ENCODE data around the gene COL13A1. TPM values are rescaled to one million over a fixed set of nuclear protein-coding genes. Genes with fewer than 3 reads are reported as not detected.

COL13A1 gene
- total and polyA plus RNA-seq, 2 donors (not counting 1 experiment from before 2014, with no cell fraction given) = 5.7 to 7.4 TPM

GRCh38 chr10:69943292-69943820 lies 141.7 kb downstream of the COL13A1 start:
- Histone ChIP-seq H3K36me3 (ENCODE audit: control insufficient read depth, insufficient read depth, low read length) (peaks cover 4% of the 10 kb centered on the region), H3K4me1 (ENCODE audit: control insufficient read depth, extremely low read depth, insufficient read depth, low read length) (no peaks in the 10 kb centered on the region), H4K20me1 (ENCODE audit: control insufficient read depth, extremely low read depth, insufficient read depth, low read length) (no peaks in the 10 kb centered on the region), H3K4me3 (replicated peaks in 1 of 4; ENCODE audit: control extremely low read depth in 1 of 4, insufficient read depth in 1 of 4, low read depth in 3 of 4, low read length in 4 of 4) (no peak overlapping the region), H3K4me2 (ENCODE audit: extremely low read depth, insufficient read depth, low read length) (no peak overlapping the region), H3K27ac (ENCODE audit: insufficient read depth, low read length) (no peak overlapping the region), H3K79me2 (ENCODE audit: control insufficient read depth, insufficient read depth, low read length) (no peaks in the 10 kb centered on the region), H3K9ac (ENCODE audit: insufficient read depth, low read length) (no peak overlapping the region), H3K27me3 (ENCODE audit: control insufficient read depth, insufficient read depth, low read length) (no peaks in the 10 kb centered on the region), H2AFZ (ENCODE audit: low read length) (no peak overlapping the region), H3K9me3 (ENCODE audit: control insufficient read depth, insufficient read depth, low read depth, low read length) (no peaks in the 10 kb centered on the region)
- no peak for DNase-seq (ENCODE audit: low read depth in 2 of 2)
- TF ChIP-seq EZH2 (IDR thresholded peaks at IDR 0.05; ENCODE audit: low read length, missing control alignments) = no peak
- TF ChIP-seq CTCF (conservative IDR thresholded peaks at IDR 0.05 in 1 of 2, IDR thresholded peaks at IDR 0.05 in 1 of 2; ENCODE audit: low read depth in 1 of 2, low read length in 2 of 2) = no peak

GRCh38 chr10:69944761-69945160 lies 143.1 kb downstream of the COL13A1 start:
- H2AFZ ChIP-seq (ENCODE audit: low read length) = no peak overlapping the region
- no peak overlapping the region for H3K27ac ChIP-seq (ENCODE audit: insufficient read depth, low read length)
- no peaks in the 10 kb centered on the region for H3K4me1 ChIP-seq (ENCODE audit: control insufficient read depth, extremely low read depth, insufficient read depth, low read length)
- no peak overlapping the region for H3K4me3 ChIP-seq (replicated peaks in 1 of 4; ENCODE audit: control extremely low read depth in 1 of 4, insufficient read depth in 1 of 4, low read depth in 3 of 4, low read length in 4 of 4)
- no peaks in the 10 kb centered on the region for H3K9me3 ChIP-seq (ENCODE audit: control insufficient read depth, insufficient read depth, low read depth, low read length)
- H3K4me2 ChIP-seq (ENCODE audit: extremely low read depth, insufficient read depth, low read length) = no peak overlapping the region
- no peak overlapping the region for H3K9ac ChIP-seq (ENCODE audit: insufficient read depth, low read length)
- no peaks in the 10 kb centered on the region for H3K27me3 ChIP-seq (ENCODE audit: control insufficient read depth, insufficient read depth, low read length)
- H3K36me3 ChIP-seq (ENCODE audit: control insufficient read depth, insufficient read depth, low read length) = peaks cover 4% of the 10 kb centered on the region
- TF ChIP-seq EZH2 (IDR thresholded peaks at IDR 0.05; ENCODE audit: low read length, missing control alignments) = no peak
- no peak for DNase-seq (ENCODE audit: low read depth in 2 of 2)
- no peaks in the 10 kb centered on the region for H4K20me1 ChIP-seq (ENCODE audit: control insufficient read depth, extremely low read depth, insufficient read depth, low read length)
- no peaks in the 10 kb centered on the region for H3K79me2 ChIP-seq (ENCODE audit: control insufficient read depth, insufficient read depth, low read length)

GRCh38 chr10:69948261-69948660 lies 146.6 kb downstream of the COL13A1 start:
- Histone ChIP-seq H3K36me3 (ENCODE audit: control insufficient read depth, insufficient read depth, low read length) (peaks cover 4% of the 10 kb centered on the region), H3K9ac (ENCODE audit: insufficient read depth, low read length) (no peak overlapping the region), H2AFZ (ENCODE audit: low read length) (no peak overlapping the region), H3K4me2 (ENCODE audit: extremely low read depth, insufficient read depth, low read length) (no peak overlapping the region), H3K27me3 (ENCODE audit: control insufficient read depth, insufficient read depth, low read length) (no peaks in the 10 kb centered on the region), H3K27ac (ENCODE audit: insufficient read depth, low read length) (no peak overlapping the region), H3K4me1 (ENCODE audit: control insufficient read depth, extremely low read depth, insufficient read depth, low read length) (no peaks in the 10 kb centered on the region), H3K79me2 (ENCODE audit: control insufficient read depth, insufficient read depth, low read length) (no peaks in the 10 kb centered on the region), H3K4me3 (replicated peaks in 1 of 4; ENCODE audit: control extremely low read depth in 1 of 4, insufficient read depth in 1 of 4, low read depth in 3 of 4, low read length in 4 of 4) (no peak overlapping the region), H4K20me1 (ENCODE audit: control insufficient read depth, extremely low read depth, insufficient read depth, low read length) (no peaks in the 10 kb centered on the region), H3K9me3 (ENCODE audit: control insufficient read depth, insufficient read depth, low read depth, low read length) (no peaks in the 10 kb centered on the region)
- no peak for DNase-seq (ENCODE audit: low read depth in 2 of 2)
- TF ChIP-seq EZH2 (IDR thresholded peaks at IDR 0.05; ENCODE audit: low read length, missing control alignments) (no peak), CTCF (conservative IDR thresholded peaks at IDR 0.05 in 1 of 2, IDR thresholded peaks at IDR 0.05 in 1 of 2; ENCODE audit: low read depth in 1 of 2, low read length in 2 of 2) (no peak)
